WERI-Rb-1 (cell line): Measurements from ENCODE around the gene KIRREL3.

Experiments used
- DNase-seq: peaks from one replicate; pipeline ENCODE4 v3.0.0-alpha.2; 2020
- H3K27ac ChIP-seq: fragments of 250-450 bp; sonication (Bioruptor Pico); 2 replicates; pipeline ENCODE4 v1.5.1; 2020; ENCODE audit warnings: mild to moderate bottlenecking, moderate library complexity
- H3K27me3 ChIP-seq: fragments of 250-450 bp; sonication (Bioruptor Pico); 2 replicates; pipeline ENCODE4 v1.5.1; 2021; ENCODE audit warnings: mild to moderate bottlenecking, low read depth, moderate library complexity; ENCODE audit not compliant: insufficient read depth, severe bottlenecking
- H3K36me3 ChIP-seq: fragments of 250-450 bp; sonication (Bioruptor Pico); 2 replicates; pipeline ENCODE4 v1.5.1; 2020; ENCODE audit warnings: mild to moderate bottlenecking, moderate library complexity
- H3K4me3 ChIP-seq: 2 replicates; pipeline ENCODE4 v1.5.1; 2011; ENCODE audit warnings: low read depth, mild to moderate bottlenecking, control low read depth, low read length
- H3K9me3 ChIP-seq: fragments of 250-450 bp; sonication (Bioruptor Pico); 2 replicates; pipeline ENCODE4 v1.5.1; 2021; ENCODE audit warnings: mild to moderate bottlenecking, moderate library complexity; ENCODE audit not compliant: severe bottlenecking
- TF ChIP-seq, protein P1 (sequence below): IDR thresholded peaks from 2 replicates; pipeline ENCODE4 v1.5.1; 2011; ENCODE audit warnings: low read depth, mild to moderate bottlenecking, control low read depth, inconsistent platforms, low read length

The KIRREL3 gene

DNA sequence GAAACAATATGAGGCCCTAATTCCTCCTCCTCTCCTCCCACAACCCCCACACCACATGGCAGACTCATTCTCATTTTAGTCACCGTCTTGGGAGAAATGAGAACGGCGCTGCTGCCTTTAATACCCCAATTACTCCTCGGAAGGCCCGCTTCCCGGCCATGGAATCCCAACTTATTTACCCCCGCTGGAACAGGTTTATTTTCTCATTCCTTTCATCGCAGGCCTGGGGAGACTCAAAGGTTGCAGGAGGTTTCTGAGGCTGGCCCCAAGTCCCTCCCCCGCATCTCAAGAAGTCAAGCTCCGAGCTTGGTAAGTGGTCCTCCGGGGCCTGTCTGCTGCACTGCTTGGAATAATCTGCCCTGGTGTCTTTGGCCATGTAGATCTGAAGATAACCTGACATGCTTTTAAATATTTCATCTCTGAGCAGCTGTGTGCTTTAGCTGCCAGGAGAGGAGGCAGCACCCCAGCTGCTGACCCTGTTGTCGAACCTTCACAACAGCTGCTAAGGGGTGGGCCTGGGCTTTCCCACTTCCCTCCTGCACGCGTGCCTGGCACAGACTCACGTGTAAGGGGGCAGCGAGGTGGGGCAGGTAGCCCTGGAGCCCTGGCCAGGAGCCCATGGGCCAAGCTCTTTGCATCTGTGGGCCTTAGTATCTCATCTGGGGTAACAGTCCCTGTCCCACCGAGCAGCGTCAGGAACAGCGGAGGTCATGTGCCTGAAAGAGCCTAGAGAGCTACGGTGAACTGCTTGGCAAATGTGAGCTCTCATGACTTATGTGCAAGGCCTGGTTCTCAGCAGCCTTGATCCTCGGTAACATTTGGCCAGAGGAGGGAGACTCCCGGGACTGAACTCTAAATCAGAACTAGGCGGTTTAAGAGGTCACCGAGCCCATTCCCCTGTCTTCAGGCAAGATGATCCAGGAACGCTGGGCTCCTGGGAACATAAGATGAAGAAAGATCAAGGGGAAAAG lies 480.5 kb downstream of the KIRREL3 start:
- no peaks in the 10 kb centered on the region for H3K9me3 ChIP-seq
- TF ChIP-seq, protein P1, sequence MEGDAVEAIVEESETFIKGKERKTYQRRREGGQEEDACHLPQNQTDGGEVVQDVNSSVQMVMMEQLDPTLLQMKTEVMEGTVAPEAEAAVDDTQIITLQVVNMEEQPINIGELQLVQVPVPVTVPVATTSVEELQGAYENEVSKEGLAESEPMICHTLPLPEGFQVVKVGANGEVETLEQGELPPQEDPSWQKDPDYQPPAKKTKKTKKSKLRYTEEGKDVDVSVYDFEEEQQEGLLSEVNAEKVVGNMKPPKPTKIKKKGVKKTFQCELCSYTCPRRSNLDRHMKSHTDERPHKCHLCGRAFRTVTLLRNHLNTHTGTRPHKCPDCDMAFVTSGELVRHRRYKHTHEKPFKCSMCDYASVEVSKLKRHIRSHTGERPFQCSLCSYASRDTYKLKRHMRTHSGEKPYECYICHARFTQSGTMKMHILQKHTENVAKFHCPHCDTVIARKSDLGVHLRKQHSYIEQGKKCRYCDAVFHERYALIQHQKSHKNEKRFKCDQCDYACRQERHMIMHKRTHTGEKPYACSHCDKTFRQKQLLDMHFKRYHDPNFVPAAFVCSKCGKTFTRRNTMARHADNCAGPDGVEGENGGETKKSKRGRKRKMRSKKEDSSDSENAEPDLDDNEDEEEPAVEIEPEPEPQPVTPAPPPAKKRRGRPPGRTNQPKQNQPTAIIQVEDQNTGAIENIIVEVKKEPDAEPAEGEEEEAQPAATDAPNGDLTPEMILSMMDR, result no peak
- no peaks in the 10 kb centered on the region for H3K36me3 ChIP-seq
- DNase-seq, result no peak
- H3K4me3 ChIP-seq, result no peak overlapping the region
- H3K27ac ChIP-seq, result no peak overlapping the region
- no peaks in the 10 kb centered on the region for H3K27me3 ChIP-seq

- no peak for DNase-seq
- Histone ChIP-seq H3K27ac (no peak overlapping the region), H3K9me3 (no peaks in the 10 kb centered on the region), H3K27me3 (no peaks in the 10 kb centered on the region), H3K36me3 (no peaks in the 10 kb centered on the region), H3K4me3 (no peak overlapping the region)
- TF ChIP-seq, protein P1, result no peak
Observed at GRCh38 chr11:126518972-126519690, 481.4 kb downstream of the KIRREL3 start.

- Histone ChIP-seq H3K9me3 (no peaks in the 10 kb centered on the region), H3K36me3 (no peaks in the 10 kb centered on the region), H3K27me3 (no peaks in the 10 kb centered on the region), H3K27ac (no peak overlapping the region), H3K4me3 (no peak overlapping the region)
- TF ChIP-seq, protein P1, result no peak
- no peak for DNase-seq
Observed at GRCh38 chr11:126518071-126518971, 482.2 kb downstream of the KIRREL3 start.

- Histone ChIP-seq H3K4me3 (no peak overlapping the region), H3K36me3 (no peaks in the 10 kb centered on the region), H3K27me3 (no peaks in the 10 kb centered on the region), H3K27ac (no peak overlapping the region), H3K9me3 (no peaks in the 10 kb centered on the region)
- TF ChIP-seq, protein P1, result no peak
- no peak for DNase-seq
Observed at GRCh38 chr11:126515501-126515900, 485.1 kb downstream of the KIRREL3 start.

DNA sequence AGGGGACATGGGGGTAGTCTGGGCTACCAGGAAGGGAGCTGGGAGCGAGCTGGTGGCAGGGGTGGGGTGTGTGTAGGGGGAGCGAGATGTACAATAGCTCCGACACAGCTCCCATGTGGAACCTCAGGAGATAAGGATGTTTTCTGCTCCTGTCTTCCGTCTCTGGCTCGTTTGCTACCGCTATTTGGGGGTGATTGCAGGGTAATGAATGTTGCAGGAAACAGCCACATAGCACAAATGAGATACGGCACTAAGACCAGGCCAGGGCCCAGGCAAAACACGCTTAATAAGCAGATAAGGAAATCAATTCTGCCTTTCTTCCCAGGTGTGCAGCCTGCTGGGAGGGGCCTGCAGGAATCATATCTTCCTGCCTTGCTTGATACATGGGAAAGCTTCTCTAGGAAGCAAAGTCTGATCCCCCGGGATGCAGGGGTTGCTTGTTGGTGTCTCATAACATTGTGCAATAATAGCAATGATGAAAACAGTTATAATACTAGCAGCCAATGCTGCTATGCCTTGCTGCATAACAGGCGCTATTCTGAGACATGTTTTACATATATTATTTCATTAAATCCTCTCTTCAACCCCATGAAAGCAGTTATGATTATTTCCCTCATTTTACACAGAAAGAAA lies 486.4 kb downstream of the KIRREL3 start:
- H3K27ac ChIP-seq, result no peak overlapping the region
- no peaks in the 10 kb centered on the region for H3K27me3 ChIP-seq
- DNase-seq, result no peak
- no peak overlapping the region for H3K4me3 ChIP-seq
- TF ChIP-seq, protein P1, result no peak
- H3K36me3 ChIP-seq, result no peaks in the 10 kb centered on the region
- H3K9me3 ChIP-seq, result no peaks in the 10 kb centered on the region
